WERI-Rb-1 (cell line): ENCODE data around the gene SLC46A1.
"Not testable (repeated sequence)": the region's sequence is repeated elsewhere in the genome, so short reads cannot be mapped to it uniquely, and the experiment has no call there.

Experiments
- DNase-seq: peaks from one replicate; pipeline ENCODE4 v3.0.0-alpha.2; 2020
- H3K27ac ChIP-seq: fragments of 250-450 bp; sonication (Bioruptor Pico); 2 replicates; pipeline ENCODE4 v1.5.1; 2020; ENCODE audit warnings: mild to moderate bottlenecking, moderate library complexity
- H3K27me3 ChIP-seq: fragments of 250-450 bp; sonication (Bioruptor Pico); 2 replicates; pipeline ENCODE4 v1.5.1; 2021; ENCODE audit warnings: mild to moderate bottlenecking, low read depth, moderate library complexity; ENCODE audit not compliant: insufficient read depth, severe bottlenecking
- H3K36me3 ChIP-seq: fragments of 250-450 bp; sonication (Bioruptor Pico); 2 replicates; pipeline ENCODE4 v1.5.1; 2020; ENCODE audit warnings: mild to moderate bottlenecking, moderate library complexity
- H3K4me3 ChIP-seq: 2 replicates; pipeline ENCODE4 v1.5.1; 2011; ENCODE audit warnings: low read depth, mild to moderate bottlenecking, control low read depth, low read length
- H3K9me3 ChIP-seq: fragments of 250-450 bp; sonication (Bioruptor Pico); 2 replicates; pipeline ENCODE4 v1.5.1; 2021; ENCODE audit warnings: mild to moderate bottlenecking, moderate library complexity; ENCODE audit not compliant: severe bottlenecking
- TF ChIP-seq, protein P1 (sequence below): IDR thresholded peaks from 2 replicates; pipeline ENCODE4 v1.5.1; 2011; ENCODE audit warnings: low read depth, mild to moderate bottlenecking, control low read depth, inconsistent platforms, low read length

Gene SLC46A1

DNA sequence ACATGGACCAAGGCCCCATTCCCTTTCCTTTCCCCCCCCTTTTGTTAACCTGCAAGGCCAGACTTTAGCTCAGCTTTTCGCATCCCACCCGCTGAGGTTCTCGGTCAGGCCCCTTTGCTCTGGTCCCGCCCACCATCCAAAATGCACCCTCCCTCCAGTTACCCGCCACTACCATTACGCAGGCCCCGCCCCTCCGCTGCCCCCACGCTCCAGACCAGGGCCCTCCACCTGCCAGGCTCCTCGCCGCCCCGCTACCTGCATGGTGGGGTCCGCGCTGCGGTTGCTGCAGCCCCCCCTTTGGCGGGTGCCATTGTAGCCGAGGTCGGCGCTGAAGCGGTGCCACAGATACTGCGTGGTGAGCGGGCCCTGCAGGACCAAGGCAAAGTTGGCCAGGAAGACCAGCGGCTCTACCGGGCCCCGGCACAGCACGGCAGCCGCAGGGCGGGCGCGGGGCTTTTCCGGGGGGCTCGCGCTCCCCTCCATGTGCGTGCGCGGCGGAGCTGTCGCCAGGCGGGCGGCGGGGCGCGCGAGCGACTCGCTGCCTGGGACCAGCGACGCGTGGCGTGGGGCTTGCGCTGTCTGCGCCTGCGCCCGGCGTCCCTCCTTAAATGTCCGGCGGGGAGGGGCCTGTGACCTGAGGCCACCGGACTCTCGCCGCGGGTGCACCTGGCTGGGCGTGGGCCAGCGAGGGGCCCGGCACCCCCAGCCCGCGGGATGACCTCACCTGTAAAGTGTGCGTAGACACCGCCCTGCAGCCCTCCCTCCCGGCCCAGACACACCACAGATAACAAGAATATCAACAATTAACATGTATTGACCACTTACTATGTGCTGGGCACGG is at the start of gene SLC46A1:
SLC46A1 (minus strand) TSS at position 581 of the 841 bp plus-strand sequence; CDS start at position 483, 98 bp downstream.
- DNase-seq: peak; percentile 80
- TF ChIP-seq, protein P1, sequence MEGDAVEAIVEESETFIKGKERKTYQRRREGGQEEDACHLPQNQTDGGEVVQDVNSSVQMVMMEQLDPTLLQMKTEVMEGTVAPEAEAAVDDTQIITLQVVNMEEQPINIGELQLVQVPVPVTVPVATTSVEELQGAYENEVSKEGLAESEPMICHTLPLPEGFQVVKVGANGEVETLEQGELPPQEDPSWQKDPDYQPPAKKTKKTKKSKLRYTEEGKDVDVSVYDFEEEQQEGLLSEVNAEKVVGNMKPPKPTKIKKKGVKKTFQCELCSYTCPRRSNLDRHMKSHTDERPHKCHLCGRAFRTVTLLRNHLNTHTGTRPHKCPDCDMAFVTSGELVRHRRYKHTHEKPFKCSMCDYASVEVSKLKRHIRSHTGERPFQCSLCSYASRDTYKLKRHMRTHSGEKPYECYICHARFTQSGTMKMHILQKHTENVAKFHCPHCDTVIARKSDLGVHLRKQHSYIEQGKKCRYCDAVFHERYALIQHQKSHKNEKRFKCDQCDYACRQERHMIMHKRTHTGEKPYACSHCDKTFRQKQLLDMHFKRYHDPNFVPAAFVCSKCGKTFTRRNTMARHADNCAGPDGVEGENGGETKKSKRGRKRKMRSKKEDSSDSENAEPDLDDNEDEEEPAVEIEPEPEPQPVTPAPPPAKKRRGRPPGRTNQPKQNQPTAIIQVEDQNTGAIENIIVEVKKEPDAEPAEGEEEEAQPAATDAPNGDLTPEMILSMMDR: no peak
- H3K27me3 ChIP-seq: no peaks in the 10 kb centered on the region
- H3K4me3 ChIP-seq: peak within 1 kb of the TSS; percentile 73
- peaks cover 42% of the 10 kb centered on the region for H3K36me3 ChIP-seq
- H3K27ac ChIP-seq: peak within 1 kb of the TSS; percentile 82
- no peaks in the 10 kb centered on the region for H3K9me3 ChIP-seq

DNA sequence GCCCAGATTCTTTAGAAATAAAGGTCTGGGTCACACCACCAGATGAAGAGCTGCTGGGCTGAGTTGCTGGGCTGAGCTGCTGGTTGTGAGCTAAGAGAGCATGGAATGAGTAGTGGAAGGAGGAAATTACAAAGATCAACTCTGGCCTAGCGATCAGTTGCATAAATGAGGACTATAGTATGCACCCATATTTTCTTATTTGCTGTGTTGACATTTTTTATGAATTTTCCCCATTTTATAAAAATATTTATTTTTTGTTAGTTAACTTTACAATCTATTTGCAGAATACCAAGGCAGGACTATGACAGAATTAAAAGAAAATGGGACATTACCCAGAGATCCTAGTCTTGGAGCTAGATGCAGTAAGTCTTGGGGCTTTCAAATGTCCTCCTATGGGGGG is 43.8 kb upstream of the SLC46A1 start:
- TF ChIP-seq, protein P1: no peak
- H3K27me3 ChIP-seq: no peaks in the 10 kb centered on the region
- no peak overlapping the region for H3K4me3 ChIP-seq
- no peak for DNase-seq
- H3K27ac ChIP-seq: no peak overlapping the region
- H3K9me3 ChIP-seq: no peaks in the 10 kb centered on the region
- no peaks in the 10 kb centered on the region for H3K36me3 ChIP-seq

DNA sequence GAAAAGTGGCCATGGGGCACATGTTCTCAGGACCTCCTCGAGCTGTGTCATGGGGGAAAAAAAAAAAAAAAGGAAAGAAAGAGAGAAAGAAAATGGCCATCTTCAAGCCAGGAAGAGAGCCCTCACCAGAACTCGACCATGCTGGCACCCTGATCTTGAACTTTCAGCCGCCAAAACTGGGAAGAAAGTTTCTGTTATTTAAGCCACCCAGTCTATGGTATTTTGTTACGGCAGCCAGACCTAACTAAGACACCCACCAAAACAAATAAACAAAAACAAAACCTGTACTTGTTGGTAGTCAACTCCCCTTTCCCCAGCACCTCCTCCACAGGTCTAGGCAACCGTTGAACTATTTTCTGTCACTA is 41.4 kb upstream of the SLC46A1 start:
- TF ChIP-seq, protein P1: no peak
- no peak for DNase-seq
- Histone ChIP-seq H3K27ac (no peak overlapping the region), H3K36me3 (no peaks in the 10 kb centered on the region), H3K9me3 (no peaks in the 10 kb centered on the region), H3K4me3 (no peak overlapping the region), H3K27me3 (no peaks in the 10 kb centered on the region)

DNA sequence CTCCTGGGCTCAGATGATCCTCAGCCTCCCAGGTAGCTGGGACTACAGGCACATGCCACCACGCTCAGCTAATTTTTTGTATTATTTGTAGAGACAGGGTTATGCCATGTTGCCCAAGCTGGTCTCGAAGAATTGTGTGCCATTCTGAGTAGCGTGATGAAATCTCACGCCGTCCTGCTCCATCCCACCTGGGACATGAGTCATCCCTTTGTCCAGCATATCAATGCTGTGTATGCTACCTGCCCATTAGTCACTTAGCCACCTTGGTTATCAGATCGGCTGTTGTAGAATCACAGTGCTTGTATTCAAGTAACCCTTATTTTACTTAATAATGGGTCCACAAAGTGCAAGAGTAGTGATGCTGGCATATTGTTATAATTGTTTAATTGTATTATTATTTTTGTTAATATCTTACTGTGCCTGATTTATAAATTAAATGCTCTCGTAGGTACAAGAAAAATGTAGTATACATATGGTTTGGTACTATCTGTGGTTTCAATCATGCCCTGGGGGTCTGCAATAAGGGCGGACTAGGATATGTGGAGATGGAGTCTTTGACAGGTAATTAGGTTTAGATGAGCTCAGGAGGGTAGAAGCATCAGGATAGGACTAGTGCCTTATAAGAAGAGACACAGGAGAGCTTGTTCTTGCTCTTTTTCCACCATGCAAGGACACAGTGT is 40.8 kb upstream of the SLC46A1 start:
- no peaks in the 10 kb centered on the region for H3K36me3 ChIP-seq
- H3K9me3 ChIP-seq: no peaks in the 10 kb centered on the region
- H3K27ac ChIP-seq: no peak overlapping the region
- no peak for DNase-seq
- no peaks in the 10 kb centered on the region for H3K27me3 ChIP-seq
- H3K4me3 ChIP-seq: no peak overlapping the region
- TF ChIP-seq, protein P1: no peak

DNA sequence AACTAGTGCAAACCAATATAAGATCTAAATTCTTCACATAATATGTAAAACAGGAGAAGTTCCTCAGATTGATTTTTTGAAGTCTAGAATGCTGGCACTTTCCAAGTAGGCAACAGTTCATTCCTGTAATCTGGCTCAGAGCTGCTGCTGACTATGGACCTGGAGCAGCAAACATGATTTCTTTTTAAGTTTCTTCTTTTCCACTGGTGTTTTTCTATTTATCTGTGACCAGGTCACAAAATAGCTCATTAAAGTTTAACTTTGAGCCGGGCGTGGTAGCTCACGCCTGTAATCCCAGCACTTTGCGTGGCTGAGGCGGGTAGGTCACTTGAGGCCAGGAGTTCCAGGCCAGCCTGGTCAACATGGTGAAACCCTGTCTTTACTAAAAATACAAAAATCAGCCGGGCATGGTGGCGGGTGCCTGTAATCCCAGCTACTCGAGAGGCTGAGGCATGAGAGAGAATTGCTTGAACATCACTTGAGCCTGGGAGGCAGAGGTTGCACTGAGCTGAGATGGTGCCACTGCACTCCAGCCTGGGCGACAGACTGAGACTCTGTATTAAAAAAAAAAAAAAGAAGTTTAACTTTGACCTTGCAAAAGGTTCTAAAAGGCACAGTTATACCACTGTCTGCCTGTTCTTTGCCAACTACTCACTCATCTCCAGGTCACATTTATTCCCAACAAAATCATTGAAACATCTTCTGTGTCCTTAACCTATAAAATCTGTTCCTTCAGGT is 38.1 kb upstream of the SLC46A1 start:
- DNase-seq: no peak
- TF ChIP-seq, protein P1: no peak
- no peaks in the 10 kb centered on the region for H3K36me3 ChIP-seq
- H3K9me3 ChIP-seq: no peaks in the 10 kb centered on the region
- H3K4me3 ChIP-seq: no peak overlapping the region
- no peak overlapping the region for H3K27ac ChIP-seq
- H3K27me3 ChIP-seq: no peaks in the 10 kb centered on the region

DNA sequence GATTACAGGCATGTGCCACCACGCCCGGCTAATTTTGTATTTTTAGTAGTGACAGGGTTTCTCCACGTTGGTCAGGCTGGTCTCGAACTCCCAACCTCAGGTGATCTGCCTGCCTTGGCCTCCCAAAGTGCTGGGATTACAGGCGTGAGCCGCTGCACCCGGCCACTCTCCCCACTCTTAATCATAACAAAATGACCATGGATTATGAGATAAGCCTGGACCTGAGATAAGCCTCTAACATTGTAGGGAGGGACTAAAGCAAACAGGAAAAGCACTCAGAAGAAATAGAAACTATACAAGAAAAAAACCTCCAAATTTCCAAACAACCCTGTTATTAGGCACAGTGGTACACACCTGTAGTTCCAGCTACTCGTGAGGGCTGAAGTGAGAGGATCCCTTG is 28.3 kb upstream of the SLC46A1 start:
- H3K36me3 ChIP-seq, H3K27me3 ChIP-seq, H3K4me3 ChIP-seq, H3K9me3 ChIP-seq: not testable (repeated sequence)
- H3K27ac ChIP-seq: peak overlapping the region; percentile 64
- peak; percentile 35 for DNase-seq
